GM21717 (cell line): ENCODE data around the gene ELP4.
"Not testable (repeated sequence)": the region's sequence is repeated elsewhere in the genome, so short reads cannot be mapped to it uniquely, and the experiment has no call there.

Experiments
- ATAC-seq: cut with Tn5 transposase; IDR thresholded peaks from one replicate; pipeline ENCODE4 v1.9.1; 2021; ENCODE audit warnings: mild to moderate bottlenecking, moderate library complexity; ENCODE audit not compliant: unreplicated experiment

Gene ELP4

GRCh38 chr11:31643857-31644256 is 134.3 kb downstream of the ELP4 start:
- ATAC-seq = no peak

GRCh38 chr11:31645747-31646146 is 136.2 kb downstream of the ELP4 start:
- ATAC-seq = no peak

GRCh38 chr11:31646216-31646615 is 136.6 kb downstream of the ELP4 start:
- no peak for ATAC-seq

- ATAC-seq = no peak
These were observed 139.8 kb downstream of the ELP4 start for GRCh38 chr11:31649129-31649966.

- no peak for ATAC-seq
These were observed 141.6 kb downstream of the ELP4 start for GRCh38 chr11:31651208-31651607.

GRCh38 chr11:31651822-31652221 is 142.3 kb downstream of the ELP4 start:
- peak; percentile 70 for ATAC-seq

GRCh38 chr11:31652528-31652927 is 143.0 kb downstream of the ELP4 start:
- ATAC-seq = peak; percentile 78

GRCh38 chr11:31655483-31655882 is 145.9 kb downstream of the ELP4 start:
- ATAC-seq = no peak

GRCh38 chr11:31656051-31656450 is 146.5 kb downstream of the ELP4 start:
- ATAC-seq = no peak

GRCh38 chr11:31657091-31657490 is 147.5 kb downstream of the ELP4 start:
- ATAC-seq = no peak

- ATAC-seq = no peak
These were observed 154.6 kb downstream of the ELP4 start for GRCh38 chr11:31664129-31664528.

GRCh38 chr11:31664954-31665353 is 155.4 kb downstream of the ELP4 start:
- no peak for ATAC-seq

- no peak for ATAC-seq
These were observed 162.1 kb downstream of the ELP4 start for GRCh38 chr11:31671681-31672080.

- ATAC-seq = not testable (repeated sequence)
These were observed 163.5 kb downstream of the ELP4 start for GRCh38 chr11:31673108-31673507.

- no peak for ATAC-seq
These were observed 166.9 kb downstream of the ELP4 start for GRCh38 chr11:31676280-31676982.

- ATAC-seq = no peak
These were observed 171.2 kb downstream of the ELP4 start for GRCh38 chr11:31680770-31681169.

- ATAC-seq = no peak
These were observed 177.7 kb downstream of the ELP4 start for GRCh38 chr11:31687256-31687655.

- no peak for ATAC-seq
These were observed 178.3 kb downstream of the ELP4 start for GRCh38 chr11:31687861-31688260.

GRCh38 chr11:31689559-31689958 is 180.0 kb downstream of the ELP4 start:
- no peak for ATAC-seq

- no peak for ATAC-seq
These were observed 180.5 kb downstream of the ELP4 start for GRCh38 chr11:31690041-31690440.

- ATAC-seq = no peak
These were observed 180.9 kb downstream of the ELP4 start for GRCh38 chr11:31690516-31690915.

- ATAC-seq = no peak
These were observed 182.9 kb downstream of the ELP4 start for GRCh38 chr11:31692466-31692865.
